ENCODE results near the gene TBXAS1. TPM values are rescaled to one million over a fixed set of nuclear protein-coding genes. Genes with fewer than 3 reads are reported as not detected.

Gene TBXAS1
- total RNA-seq, 1 experiment from 2014 or later = not detected

GRCh38 chr7:139991911-139992310 is 162.8 kb downstream of the TBXAS1 start:
- Histone ChIP-seq H2AFZ (ENCODE audit: low read length) (no peak overlapping the region), H3K9me2 (replicated peaks; ENCODE audit: insufficient read depth, low read length) (no peaks in the 10 kb centered on the region), H3K9me3 (ENCODE audit: low read length) (no peaks in the 10 kb centered on the region), H3K27ac (ENCODE audit: low read length) (no peak overlapping the region), H3K4me1 (ENCODE audit: low read length) (no peaks in the 10 kb centered on the region), H4K20me1 (ENCODE audit: insufficient read depth, low read depth, low read length) (no peaks in the 10 kb centered on the region), H3K79me2 (ENCODE audit: low read length) (no peaks in the 10 kb centered on the region), H3K9ac (ENCODE audit: low read length) (no peak overlapping the region), H3K27me3 (ENCODE audit: low read length) (no peaks in the 10 kb centered on the region), H3K4me3 (ENCODE audit: low read length) (no peak overlapping the region), H3K4me2 (ENCODE audit: low read depth, low read length, poor library complexity, severe bottlenecking) (no peak overlapping the region), H3K36me3 (ENCODE audit: insufficient read depth, low read length) (no peaks in the 10 kb centered on the region)
- no peak for DNase-seq

- Histone ChIP-seq H3K9me2 (replicated peaks; ENCODE audit: insufficient read depth, low read length) (no peaks in the 10 kb centered on the region), H3K4me3 (ENCODE audit: low read length) (no peak overlapping the region), H3K36me3 (ENCODE audit: insufficient read depth, low read length) (no peaks in the 10 kb centered on the region), H2AFZ (ENCODE audit: low read length) (no peak overlapping the region), H3K4me2 (ENCODE audit: low read depth, low read length, poor library complexity, severe bottlenecking) (no peak overlapping the region), H3K79me2 (ENCODE audit: low read length) (no peaks in the 10 kb centered on the region), H3K27me3 (ENCODE audit: low read length) (no peaks in the 10 kb centered on the region), H3K27ac (ENCODE audit: low read length) (no peak overlapping the region), H3K9ac (ENCODE audit: low read length) (no peak overlapping the region), H3K9me3 (ENCODE audit: low read length) (no peaks in the 10 kb centered on the region), H4K20me1 (ENCODE audit: insufficient read depth, low read depth, low read length) (no peaks in the 10 kb centered on the region), H3K4me1 (ENCODE audit: low read length) (no peaks in the 10 kb centered on the region)
- DNase-seq = no peak
Observed at GRCh38 chr7:139992353-139993044, 163.4 kb downstream of the TBXAS1 start.

- DNase-seq = no peak
- Histone ChIP-seq H2AFZ (ENCODE audit: low read length) (no peak overlapping the region), H3K4me1 (ENCODE audit: low read length) (no peaks in the 10 kb centered on the region), H3K27ac (ENCODE audit: low read length) (no peak overlapping the region), H3K27me3 (ENCODE audit: low read length) (no peaks in the 10 kb centered on the region), H3K9me3 (ENCODE audit: low read length) (no peaks in the 10 kb centered on the region), H3K4me3 (ENCODE audit: low read length) (no peak overlapping the region), H3K79me2 (ENCODE audit: low read length) (no peaks in the 10 kb centered on the region), H3K4me2 (ENCODE audit: low read depth, low read length, poor library complexity, severe bottlenecking) (no peak overlapping the region), H3K9me2 (replicated peaks; ENCODE audit: insufficient read depth, low read length) (no peaks in the 10 kb centered on the region), H3K36me3 (ENCODE audit: insufficient read depth, low read length) (no peaks in the 10 kb centered on the region), H4K20me1 (ENCODE audit: insufficient read depth, low read depth, low read length) (no peaks in the 10 kb centered on the region), H3K9ac (ENCODE audit: low read length) (no peak overlapping the region)
Observed at GRCh38 chr7:139993169-139993568, 164.1 kb downstream of the TBXAS1 start.

- Histone ChIP-seq H2AFZ (ENCODE audit: low read length) (no peak overlapping the region), H4K20me1 (ENCODE audit: insufficient read depth, low read depth, low read length) (no peaks in the 10 kb centered on the region), H3K4me3 (ENCODE audit: low read length) (no peak overlapping the region)
Observed at GRCh38 chr7:139993592-139993991, 164.5 kb downstream of the TBXAS1 start.

GRCh38 chr7:139994356-139994755 is 165.3 kb downstream of the TBXAS1 start:
- no peaks in the 10 kb centered on the region for H3K9me2 ChIP-seq (replicated peaks; ENCODE audit: insufficient read depth, low read length)
- H3K79me2 ChIP-seq (ENCODE audit: low read length) = no peaks in the 10 kb centered on the region
- no peak overlapping the region for H3K4me2 ChIP-seq (ENCODE audit: low read depth, low read length, poor library complexity, severe bottlenecking)
- no peak for DNase-seq
- H3K36me3 ChIP-seq (ENCODE audit: insufficient read depth, low read length) = no peaks in the 10 kb centered on the region
- no peaks in the 10 kb centered on the region for H3K9me3 ChIP-seq (ENCODE audit: low read length)
- no peak overlapping the region for H3K4me3 ChIP-seq (ENCODE audit: low read length)
- H3K9ac ChIP-seq (ENCODE audit: low read length) = no peak overlapping the region
- no peak overlapping the region for H2AFZ ChIP-seq (ENCODE audit: low read length)
- no peaks in the 10 kb centered on the region for H3K27me3 ChIP-seq (ENCODE audit: low read length)
- H3K4me1 ChIP-seq (ENCODE audit: low read length) = no peaks in the 10 kb centered on the region
- no peak overlapping the region for H3K27ac ChIP-seq (ENCODE audit: low read length)
- H4K20me1 ChIP-seq (ENCODE audit: insufficient read depth, low read depth, low read length) = no peaks in the 10 kb centered on the region

More at GRCh38 chr7:139993592-139993991, 164.5 kb downstream of the TBXAS1 start:
- H3K79me2 ChIP-seq (ENCODE audit: low read length) = no peaks in the 10 kb centered on the region
- no peak overlapping the region for H3K9ac ChIP-seq (ENCODE audit: low read length)
- no peak overlapping the region for H3K4me2 ChIP-seq (ENCODE audit: low read depth, low read length, poor library complexity, severe bottlenecking)
- H3K9me2 ChIP-seq (replicated peaks; ENCODE audit: insufficient read depth, low read length) = no peaks in the 10 kb centered on the region
- no peaks in the 10 kb centered on the region for H3K9me3 ChIP-seq (ENCODE audit: low read length)
- H3K4me1 ChIP-seq (ENCODE audit: low read length) = no peaks in the 10 kb centered on the region
- H3K27me3 ChIP-seq (ENCODE audit: low read length) = no peaks in the 10 kb centered on the region
- H3K36me3 ChIP-seq (ENCODE audit: insufficient read depth, low read length) = no peaks in the 10 kb centered on the region
- no peak for DNase-seq
- H3K27ac ChIP-seq (ENCODE audit: low read length) = no peak overlapping the region

GRCh38 chr7:139995017-139995915 is 166.2 kb downstream of the TBXAS1 start:
- no peak for DNase-seq
- Histone ChIP-seq H3K4me1 (ENCODE audit: low read length) (no peaks in the 10 kb centered on the region), H3K36me3 (ENCODE audit: insufficient read depth, low read length) (no peaks in the 10 kb centered on the region), H4K20me1 (ENCODE audit: insufficient read depth, low read depth, low read length) (no peaks in the 10 kb centered on the region), H2AFZ (ENCODE audit: low read length) (no peak overlapping the region), H3K27me3 (ENCODE audit: low read length) (no peaks in the 10 kb centered on the region), H3K4me2 (ENCODE audit: low read depth, low read length, poor library complexity, severe bottlenecking) (no peak overlapping the region), H3K9me2 (replicated peaks; ENCODE audit: insufficient read depth, low read length) (no peaks in the 10 kb centered on the region), H3K9me3 (ENCODE audit: low read length) (no peaks in the 10 kb centered on the region), H3K79me2 (ENCODE audit: low read length) (no peaks in the 10 kb centered on the region), H3K9ac (ENCODE audit: low read length) (no peak overlapping the region), H3K27ac (ENCODE audit: low read length) (no peak overlapping the region), H3K4me3 (ENCODE audit: low read length) (no peak overlapping the region)

GRCh38 chr7:139998572-139998971 is 169.5 kb downstream of the TBXAS1 start:
- H3K9me2 ChIP-seq (replicated peaks; ENCODE audit: insufficient read depth, low read length) = no peaks in the 10 kb centered on the region
- H3K79me2 ChIP-seq (ENCODE audit: low read length) = no peaks in the 10 kb centered on the region
- no peak overlapping the region for H3K4me2 ChIP-seq (ENCODE audit: low read depth, low read length, poor library complexity, severe bottlenecking)
- H3K36me3 ChIP-seq (ENCODE audit: insufficient read depth, low read length) = no peaks in the 10 kb centered on the region
- no peaks in the 10 kb centered on the region for H3K27me3 ChIP-seq (ENCODE audit: low read length)
- no peak overlapping the region for H3K9ac ChIP-seq (ENCODE audit: low read length)
- H3K9me3 ChIP-seq (ENCODE audit: low read length) = no peaks in the 10 kb centered on the region
- H2AFZ ChIP-seq (ENCODE audit: low read length) = no peak overlapping the region
- no peaks in the 10 kb centered on the region for H3K4me1 ChIP-seq (ENCODE audit: low read length)
- H3K27ac ChIP-seq (ENCODE audit: low read length) = no peak overlapping the region
- H4K20me1 ChIP-seq (ENCODE audit: insufficient read depth, low read depth, low read length) = no peaks in the 10 kb centered on the region
- no peak for DNase-seq
- H3K4me3 ChIP-seq (ENCODE audit: low read length) = no peak overlapping the region

GRCh38 chr7:139999516-139999915 is 170.5 kb downstream of the TBXAS1 start:
- H3K4me2 ChIP-seq (ENCODE audit: low read depth, low read length, poor library complexity, severe bottlenecking) = no peak overlapping the region
- no peaks in the 10 kb centered on the region for H4K20me1 ChIP-seq (ENCODE audit: insufficient read depth, low read depth, low read length)
- no peaks in the 10 kb centered on the region for H3K9me2 ChIP-seq (replicated peaks; ENCODE audit: insufficient read depth, low read length)
- H3K36me3 ChIP-seq (ENCODE audit: insufficient read depth, low read length) = no peaks in the 10 kb centered on the region
- no peak overlapping the region for H2AFZ ChIP-seq (ENCODE audit: low read length)
- H3K9ac ChIP-seq (ENCODE audit: low read length) = no peak overlapping the region
- H3K27me3 ChIP-seq (ENCODE audit: low read length) = no peaks in the 10 kb centered on the region
- no peak for DNase-seq
- H3K27ac ChIP-seq (ENCODE audit: low read length) = no peak overlapping the region
- no peak overlapping the region for H3K4me3 ChIP-seq (ENCODE audit: low read length)
- H3K4me1 ChIP-seq (ENCODE audit: low read length) = no peaks in the 10 kb centered on the region
- no peaks in the 10 kb centered on the region for H3K79me2 ChIP-seq (ENCODE audit: low read length)
- H3K9me3 ChIP-seq (ENCODE audit: low read length) = no peaks in the 10 kb centered on the region

Measured in Karpas-422 (cell line).